HEK293 (cell line): Measurements from ENCODE around the gene PTPRN2.

ENCODE experiments used
- CTCF ChIA-PET: fragments of 350-600 bp; formaldehyde crosslinking; extraction: SDS; loops from one replicate; lab custom pipeline; 2021; ENCODE audit warnings: antibody characterized with exemption; lab: Yijun Ruan, JAX
- POLR2A ChIA-PET: fragments of 300-600 bp; formaldehyde crosslinking; extraction: SDS; loops from one replicate; lab custom pipeline; 2020; ENCODE audit warnings: antibody characterized with exemption, inconsistent platforms; lab: Yijun Ruan, JAX
- H3K27ac ChIP-seq: fragments of 200-500 bp; sonication (Bioruptor generic); 2 replicates; pipeline ENCODE4 v1.5.1; 2014; ENCODE audit warnings: low read depth, low read length, control low read depth, inconsistent platforms; ENCODE audit errors: extremely low read depth
- H3K36me3 ChIP-seq, 2 experiments: fragments of 200-500 bp in 1 of 2; sonication (Bioruptor generic) in 1 of 2; 1 replicate in 1 of 2; 2 replicates in 1 of 2; pipeline ENCODE4 v1.5.1; 2014 to 2017; ENCODE audit warnings: inconsistent platforms in 2 of 2, low read length in 2 of 2; ENCODE audit not compliant: control insufficient read depth in 2 of 2, insufficient read depth in 1 of 2
- H3K4me1 ChIP-seq: fragments of 200-500 bp; sonication (Bioruptor generic); 2 replicates; pipeline ENCODE4 v1.5.1; 2014; ENCODE audit warnings: mild to moderate bottlenecking, low read length, inconsistent platforms; ENCODE audit not compliant: control insufficient read depth, insufficient read depth
- H3K4me3 ChIP-seq: 2 replicates; pipeline ENCODE4 v1.5.1; 2011; ENCODE audit warnings: low read depth, mild to moderate bottlenecking, control low read depth, low read length, moderate library complexity
- H3K9me3 ChIP-seq: fragments of 200-500 bp; sonication (Bioruptor generic); 2 replicates; pipeline ENCODE4 v1.5.1; 2014; ENCODE audit warnings: low read depth, low read length, inconsistent platforms; ENCODE audit not compliant: control insufficient read depth, insufficient read depth
- FEZF1 ChIP-seq: fragments of 450-650 bp; formaldehyde crosslinking; IDR thresholded peaks from 2 replicates; pipeline ENCODE4 v1.5.1; 2016; ENCODE audit warnings: missing biosample characterization, missing genetic modification characterization
- GFI1B ChIP-seq: fragments of 450-650 bp; formaldehyde crosslinking; IDR thresholded peaks from 2 replicates; pipeline ENCODE4 v1.5.1; 2016; ENCODE audit warnings: missing biosample characterization, missing genetic modification characterization
- HOXD13 ChIP-seq: sonication (generic); formaldehyde crosslinking; IDR thresholded peaks from 2 replicates; pipeline ENCODE4 v1.8.0; 2022; ENCODE audit warnings: missing genetic modification reagents, borderline replicate concordance
- IKZF3 ChIP-seq: fragments of 450-650 bp; IDR thresholded peaks from 2 replicates; pipeline ENCODE4 v1.5.0; 2018; ENCODE audit warnings: missing biosample characterization, mild to moderate bottlenecking, missing genetic modification characterization, moderate library complexity
- MEIS1 ChIP-seq: sonication (generic); formaldehyde crosslinking; IDR thresholded peaks from 2 replicates; pipeline ENCODE4 v1.8.1; 2022; ENCODE audit warnings: missing genetic modification reagents, mild to moderate bottlenecking, borderline replicate concordance
- MYNN ChIP-seq: fragments of 450-650 bp; formaldehyde crosslinking; IDR thresholded peaks from 2 replicates; pipeline ENCODE4 v1.5.1; 2016; ENCODE audit warnings: missing biosample characterization, missing genetic modification characterization, borderline replicate concordance
- PBX3 ChIP-seq: sonication (generic); formaldehyde crosslinking; IDR thresholded peaks from 2 replicates; pipeline ENCODE4 v1.8.1; 2022; ENCODE audit warnings: mild to moderate bottlenecking, moderate library complexity, missing genetic modification reagents
- RBAK ChIP-seq: fragments of 450-650 bp; formaldehyde crosslinking; IDR thresholded peaks from 2 replicates; pipeline ENCODE4 v1.5.1; 2016; ENCODE audit warnings: missing biosample characterization, missing genetic modification characterization
- REPIN1 ChIP-seq: fragments of 450-650 bp; formaldehyde crosslinking; IDR thresholded peaks from 2 replicates; pipeline ENCODE4 v1.5.1; 2017; ENCODE audit warnings: missing biosample characterization, missing genetic modification characterization, low read depth
- SCRT1 ChIP-seq: fragments of 450-650 bp; formaldehyde crosslinking; IDR thresholded peaks from 2 replicates; pipeline ENCODE4 v1.5.1; 2016; ENCODE audit warnings: missing biosample characterization, missing genetic modification characterization, borderline replicate concordance
- SP3 ChIP-seq: fragments of 450-650 bp; formaldehyde crosslinking; IDR thresholded peaks from 2 replicates; pipeline ENCODE4 v1.5.1; 2016; ENCODE audit warnings: missing biosample characterization, missing genetic modification characterization
- TCF7L2 ChIP-seq: IDR thresholded peaks from 2 replicates; pipeline ENCODE4 v1.6.1; 2011; ENCODE audit warnings: low read depth, mild to moderate bottlenecking, inconsistent platforms, low read length, moderate library complexity, borderline replicate concordance
- ZBTB20 ChIP-seq: fragments of 450-650 bp; formaldehyde crosslinking; IDR thresholded peaks from 2 replicates; pipeline ENCODE4 v1.5.1; 2016; ENCODE audit warnings: missing biosample characterization, missing genetic modification characterization
- ZFHX2 ChIP-seq: fragments of 450-650 bp; formaldehyde crosslinking; conservative IDR thresholded peaks from 2 replicates; pipeline ENCODE4 v1.5.1; 2016; ENCODE audit warnings: missing biosample characterization, missing genetic modification characterization
- ZNF148 ChIP-seq: fragments of 450-650 bp; formaldehyde crosslinking; IDR thresholded peaks from 2 replicates; pipeline ENCODE4 v1.5.0; 2017; ENCODE audit warnings: missing biosample characterization, missing genetic modification characterization, borderline replicate concordance
- ZNF16 ChIP-seq: fragments of 450-650 bp; formaldehyde crosslinking; IDR thresholded peaks from 2 replicates; pipeline ENCODE4 v1.5.1; 2016; ENCODE audit warnings: low read depth, missing biosample characterization, missing genetic modification characterization
- ZNF19 ChIP-seq: fragments of 450-650 bp; formaldehyde crosslinking; IDR thresholded peaks from 2 replicates; pipeline ENCODE4; 2016; ENCODE audit warnings: missing biosample characterization, missing genetic modification characterization, low read depth
- ZNF223 ChIP-seq: fragments of 450-650 bp; formaldehyde crosslinking; IDR thresholded peaks from 2 replicates; pipeline ENCODE4 v1.5.1; 2016; ENCODE audit warnings: missing biosample characterization, missing genetic modification characterization
- ZNF366 ChIP-seq: fragments of 450-650 bp; formaldehyde crosslinking; conservative IDR thresholded peaks from 2 replicates; pipeline ENCODE4 v1.5.1; 2016; ENCODE audit warnings: missing biosample characterization, missing genetic modification characterization
- ZNF404 ChIP-seq: fragments of 450-650 bp; formaldehyde crosslinking; IDR thresholded peaks from 2 replicates; pipeline ENCODE4 v1.5.1; 2017; ENCODE audit warnings: missing biosample characterization, missing genetic modification characterization
- ZNF48 ChIP-seq: fragments of 450-650 bp; formaldehyde crosslinking; IDR thresholded peaks from 2 replicates; pipeline ENCODE4 v1.5.1; 2016; ENCODE audit warnings: missing biosample characterization, missing genetic modification characterization
- ZNF488 ChIP-seq: fragments of 450-650 bp; formaldehyde crosslinking; IDR thresholded peaks from 2 replicates; pipeline ENCODE4 v1.5.1; 2016; ENCODE audit warnings: missing biosample characterization, missing genetic modification characterization
- ZNF558 ChIP-seq: fragments of 450-650 bp; formaldehyde crosslinking; IDR thresholded peaks from 2 replicates; pipeline ENCODE4 v1.5.1; 2016; ENCODE audit warnings: missing biosample characterization, missing genetic modification characterization
- ZNF580 ChIP-seq: fragments of 450-650 bp; formaldehyde crosslinking; IDR thresholded peaks from 2 replicates; pipeline ENCODE4 v1.5.1; 2016; ENCODE audit warnings: missing biosample characterization, missing genetic modification characterization
- ZNF624 ChIP-seq: fragments of 450-650 bp; formaldehyde crosslinking; IDR thresholded peaks from 2 replicates; pipeline ENCODE4 v1.5.1; 2017; ENCODE audit warnings: missing biosample characterization, missing genetic modification characterization
- ZNF707 ChIP-seq: fragments of 450-650 bp; formaldehyde crosslinking; IDR thresholded peaks from 2 replicates; pipeline ENCODE4 v1.5.1; 2016; ENCODE audit warnings: missing biosample characterization, missing genetic modification characterization
- ZNF830 ChIP-seq: fragments of 450-650 bp; IDR thresholded peaks from 2 replicates; pipeline ENCODE4 v1.5.0; 2018; ENCODE audit warnings: missing biosample characterization, missing genetic modification characterization, low read depth, mild to moderate bottlenecking, moderate library complexity
- ZXDB ChIP-seq: fragments of 450-650 bp; formaldehyde crosslinking; IDR thresholded peaks from 2 replicates; pipeline ENCODE4 v1.5.1; 2016; ENCODE audit warnings: missing biosample characterization, missing genetic modification characterization

PTPRN2 gene

GRCh38 chr7:158252081-158252836 is 335.4 kb downstream of the PTPRN2 start:
- H3K27ac ChIP-seq: no peak overlapping the region
- POLR2A ChIA-PET: no interaction called here
- no peaks in the 10 kb centered on the region for H3K36me3 ChIP-seq
- H3K9me3 ChIP-seq: no peaks in the 10 kb centered on the region
- no peak overlapping the region for H3K4me3 ChIP-seq
- no peak for TF ChIP-seq MEIS1 (CRISPR knock-in tag)
- no peak for TF ChIP-seq ZNF830
- TF ChIP-seq ZNF404 (tag by site-specific recombination): no peak
- TF ChIP-seq ZXDB (tag by site-specific recombination): no peak
- no peak for TF ChIP-seq ZNF223 (tag by site-specific recombination)
- TF ChIP-seq HOXD13: no peak
- no peak for TF ChIP-seq REPIN1 (tag by site-specific recombination)
- no peak for TF ChIP-seq ZNF48 (tag by site-specific recombination)
- no peak for TF ChIP-seq FEZF1
- no peak for TF ChIP-seq TCF7L2
- TF ChIP-seq ZNF488 (tag by site-specific recombination): no peak
- TF ChIP-seq ZNF580: no peak
- TF ChIP-seq MYNN (tag by site-specific recombination): no peak
- no peaks in the 10 kb centered on the region for H3K4me1 ChIP-seq
- CTCF ChIA-PET: no interaction called here

- ChIA-PET POLR2A (no interaction called here), CTCF (no interaction called here)
- Histone ChIP-seq H3K27ac (no peak overlapping the region), H3K4me3 (no peak overlapping the region), H3K4me1 (no peaks in the 10 kb centered on the region), H3K36me3 (no peaks in the 10 kb centered on the region), H3K9me3 (no peaks in the 10 kb centered on the region)
- TF ChIP-seq ZNF624 (tag by site-specific recombination) (no peak), ZFHX2 (tag by site-specific recombination) (no peak), PBX3 (CRISPR knock-in tag) (no peak), ZNF19 (tag by site-specific recombination) (no peak), ZNF558 (tag by site-specific recombination) (no peak), SP3 (tag by site-specific recombination) (no peak), ZNF16 (tag by site-specific recombination) (no peak), ZNF707 (no peak), RBAK (no peak), GFI1B (no peak), ZNF148 (tag by site-specific recombination) (no peak), ZBTB20 (tag by site-specific recombination) (no peak), ZNF404 (tag by site-specific recombination) (no peak), ZNF366 (no peak), SCRT1 (tag by site-specific recombination) (no peak), IKZF3 (tag by site-specific recombination) (no peak)
These were observed 336.3 kb downstream of the PTPRN2 start for GRCh38 chr7:158251061-158251965.
